Measurements from ENCODE around the gene GSE1.
"Not testable (repeated sequence)": the region's sequence is repeated elsewhere in the genome, so short reads cannot be mapped to it uniquely, and the experiment has no call there.

GSE1 gene

GRCh38 chr16:85589688-85590505, 23.2 kb upstream of the GSE1 start:
- DNase-seq, result no peak

GRCh38 chr16:85590506-85590832, 22.7 kb upstream of the GSE1 start:
- DNase-seq, result no peak

- no peak for DNase-seq
Measured at GRCh38 chr16:85591381-85591780, 21.7 kb upstream of the GSE1 start.

GRCh38 chr16:85592277-85592676, 20.8 kb upstream of the GSE1 start:
- DNase-seq, result not testable (repeated sequence)

DNA sequence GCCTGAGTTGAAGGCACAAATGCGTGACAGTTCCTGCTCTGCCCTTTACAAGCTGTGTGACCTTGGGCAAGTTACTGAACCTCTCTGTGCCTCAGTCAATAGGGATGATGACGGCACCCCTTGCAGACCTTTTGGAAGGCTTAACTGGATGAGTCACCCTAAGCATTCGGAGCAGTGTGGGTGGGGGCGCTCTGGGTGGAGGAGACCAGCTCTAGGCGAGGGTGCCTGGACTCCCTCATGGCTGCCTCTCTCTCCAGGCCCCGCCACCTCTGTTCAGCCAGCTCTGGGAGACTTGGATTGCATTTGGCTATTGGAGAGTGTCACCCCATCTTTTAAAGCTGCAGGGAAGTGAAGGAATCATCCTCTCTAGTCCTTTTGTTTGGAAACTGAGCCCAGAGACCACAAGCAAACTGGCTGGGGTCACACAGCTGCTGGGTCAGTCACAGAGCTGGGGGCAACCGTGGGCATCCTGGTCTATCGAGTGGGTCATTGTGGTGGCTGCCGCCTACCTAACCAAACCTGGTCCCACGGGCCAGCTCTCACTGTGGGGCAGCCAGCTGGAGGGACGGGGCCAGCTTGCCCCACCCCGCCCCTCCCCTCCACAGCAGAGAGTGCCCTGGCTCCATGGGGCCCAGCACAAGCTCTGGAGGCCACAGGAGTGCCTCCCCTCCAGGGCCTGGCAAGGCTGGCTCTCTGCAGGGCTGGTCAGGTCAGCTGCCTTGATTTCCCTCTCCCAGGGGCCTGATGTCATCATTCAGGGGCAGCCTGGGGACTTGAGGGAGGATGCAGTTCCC, 20.2 kb upstream of the GSE1 start:
- no peak for DNase-seq

DNA sequence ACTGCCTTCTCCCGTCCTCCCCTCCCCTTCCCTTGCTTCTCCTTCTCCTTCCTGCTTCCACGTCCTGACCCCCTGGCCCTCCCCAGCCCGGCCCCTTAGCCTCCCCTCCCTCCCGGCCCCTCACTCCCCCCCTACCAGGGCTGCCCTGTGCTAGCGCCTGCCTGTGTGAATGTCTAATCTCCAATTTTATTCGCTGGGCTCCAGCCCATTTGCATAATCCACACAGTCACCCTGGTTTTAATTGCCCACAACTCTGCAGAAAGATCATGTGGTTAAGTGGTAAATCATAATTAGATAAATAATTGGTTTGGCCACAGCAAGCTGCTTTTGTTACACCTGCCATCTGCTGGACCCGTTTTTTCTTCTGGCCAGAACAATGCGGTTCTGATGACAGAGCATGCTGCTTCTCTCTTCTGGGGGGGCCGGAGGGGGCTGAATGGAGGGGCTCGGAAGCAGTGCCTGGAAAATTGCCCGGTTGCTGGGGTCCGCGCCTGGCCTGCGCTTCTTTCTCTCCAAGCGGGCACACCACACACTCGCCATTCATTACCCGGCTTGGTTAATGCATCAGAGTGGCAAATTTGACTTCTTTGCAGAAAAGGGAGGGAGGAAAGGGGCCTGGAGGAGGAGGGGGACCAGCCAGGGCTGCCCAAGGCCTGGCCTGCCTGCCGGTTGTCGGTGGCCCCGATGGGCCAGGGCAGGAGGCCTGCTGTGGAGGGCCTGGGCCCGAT, 19.5 kb upstream of the GSE1 start:
- peak in 29 of 58 donors; percentile 17 to 68 (median 34) for DNase-seq

GRCh38 chr16:85594273-85594977, 18.7 kb upstream of the GSE1 start:
- DNase-seq, result peak in 2 of 58 donors; percentile 14 to 28

- no peak for DNase-seq
Measured at GRCh38 chr16:85594978-85595661, 18.0 kb upstream of the GSE1 start.

- DNase-seq, result no peak
Measured at GRCh38 chr16:85595812-85596502, 17.2 kb upstream of the GSE1 start.

DNA sequence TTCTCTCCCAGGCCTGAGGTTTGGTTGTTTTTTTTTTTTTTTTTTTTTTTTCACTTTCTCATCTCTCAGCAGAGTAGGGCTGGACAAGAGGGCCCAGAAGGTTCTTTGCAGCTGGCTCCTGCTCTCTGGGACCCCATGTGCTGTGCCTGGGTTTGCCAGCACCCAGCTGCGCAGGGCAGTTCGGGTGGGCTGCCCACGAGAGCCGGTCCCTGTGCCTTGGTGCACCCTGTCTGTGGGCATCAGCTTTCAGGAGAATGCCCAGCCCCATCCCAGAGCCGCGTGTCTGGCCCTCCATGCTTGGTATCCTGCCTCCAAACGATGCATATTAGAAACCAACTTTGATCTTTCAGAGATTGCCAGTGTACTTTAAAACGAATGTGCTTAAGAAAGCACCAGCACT, 15.0 kb upstream of the GSE1 start:
- DNase-seq, result no peak

GRCh38 chr16:85600078-85600477, 13.0 kb upstream of the GSE1 start:
- no peak for DNase-seq

DNA sequence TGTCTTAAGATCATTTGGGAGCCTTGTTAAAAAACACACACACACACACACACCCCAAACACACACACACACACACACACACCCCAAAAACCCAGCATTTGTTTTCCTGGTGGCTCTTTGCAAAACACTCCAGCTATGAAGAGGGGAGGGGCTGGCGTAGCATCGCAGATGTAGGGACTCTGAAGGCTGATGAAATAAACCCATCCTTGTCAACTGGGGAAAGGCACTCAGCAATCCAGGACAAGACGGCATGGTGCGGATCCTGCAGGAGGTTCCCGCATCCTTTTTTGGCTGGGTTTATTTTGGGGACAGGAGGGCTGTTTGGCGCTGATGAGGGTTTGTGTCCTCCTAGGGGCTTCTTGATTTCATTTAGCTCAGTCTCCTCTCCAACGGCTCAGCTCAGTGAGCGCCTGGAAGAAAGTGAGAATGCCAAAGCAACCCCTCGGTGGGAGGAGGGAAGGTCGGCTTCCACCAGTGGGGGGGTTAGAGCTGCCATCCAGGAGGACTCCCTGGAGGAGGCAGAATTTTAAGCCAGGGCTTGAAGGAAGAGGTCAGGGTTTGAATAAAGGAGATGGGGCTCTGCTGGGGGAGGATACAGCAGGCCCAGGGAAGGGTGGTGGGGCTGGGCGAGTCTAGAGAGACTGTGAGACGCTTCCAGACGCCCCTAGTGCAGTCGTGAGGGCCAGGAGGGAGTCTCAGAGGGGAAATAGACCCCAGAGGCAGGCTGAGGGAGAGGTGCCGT, 12.4 kb upstream of the GSE1 start:
- no peak for DNase-seq

DNA sequence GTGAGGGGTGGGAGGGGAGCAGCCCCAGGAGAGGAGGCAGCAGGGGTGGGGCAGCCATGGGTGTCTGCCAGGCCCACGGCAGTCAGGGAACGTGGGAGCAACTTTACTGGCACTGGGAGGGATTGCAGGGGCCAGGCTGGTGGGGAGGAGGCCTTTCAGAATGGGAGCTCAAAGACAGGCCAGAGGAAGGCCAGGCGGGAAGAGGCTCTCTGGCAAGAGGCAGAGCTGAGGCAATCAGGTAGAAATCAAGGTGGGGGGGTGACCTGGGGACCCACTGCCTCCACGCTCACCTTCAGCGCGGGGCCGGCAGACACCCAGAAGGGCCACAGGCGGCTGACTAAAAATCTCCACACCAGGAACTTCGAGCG, 11.9 kb upstream of the GSE1 start:
- DNase-seq, result no peak

DNA sequence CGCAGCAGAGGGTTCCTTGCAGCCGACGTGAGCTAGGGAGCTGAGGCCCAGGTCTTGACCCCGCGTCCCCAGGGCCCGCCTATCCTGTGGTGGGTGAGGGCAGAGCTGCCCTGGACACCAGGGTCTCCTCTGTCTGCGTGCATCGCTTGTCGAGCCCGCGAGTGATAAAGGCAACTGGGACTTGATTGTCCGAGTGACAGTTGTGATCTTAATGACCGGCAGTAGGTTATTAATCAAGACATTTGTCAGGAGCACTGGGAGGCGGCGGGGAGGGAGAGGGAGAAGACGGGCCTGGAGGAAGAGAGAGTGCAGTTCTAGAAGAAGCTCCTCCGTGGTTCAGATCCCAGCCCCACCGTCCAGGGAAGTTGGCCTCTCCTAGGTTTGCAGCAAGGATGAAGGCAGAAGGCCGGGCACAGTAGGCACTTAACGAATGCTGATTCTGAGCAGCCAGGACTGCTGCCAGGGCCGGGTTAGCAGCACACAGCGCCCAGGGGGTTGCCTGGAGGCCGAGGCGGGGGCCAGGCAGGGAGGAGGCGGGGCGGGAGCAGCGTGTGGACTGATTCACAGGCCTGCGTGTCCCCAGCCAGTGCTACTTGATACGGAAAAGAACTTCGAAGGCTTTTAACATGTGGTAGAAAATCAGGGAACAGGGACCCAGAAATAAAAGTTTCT, 11.3 kb upstream of the GSE1 start:
- peak in 17 of 58 donors; percentile 5 to 41 (median 24) for DNase-seq

- DNase-seq, result no peak
Measured at GRCh38 chr16:85602402-85603202, 10.5 kb upstream of the GSE1 start.

DNA sequence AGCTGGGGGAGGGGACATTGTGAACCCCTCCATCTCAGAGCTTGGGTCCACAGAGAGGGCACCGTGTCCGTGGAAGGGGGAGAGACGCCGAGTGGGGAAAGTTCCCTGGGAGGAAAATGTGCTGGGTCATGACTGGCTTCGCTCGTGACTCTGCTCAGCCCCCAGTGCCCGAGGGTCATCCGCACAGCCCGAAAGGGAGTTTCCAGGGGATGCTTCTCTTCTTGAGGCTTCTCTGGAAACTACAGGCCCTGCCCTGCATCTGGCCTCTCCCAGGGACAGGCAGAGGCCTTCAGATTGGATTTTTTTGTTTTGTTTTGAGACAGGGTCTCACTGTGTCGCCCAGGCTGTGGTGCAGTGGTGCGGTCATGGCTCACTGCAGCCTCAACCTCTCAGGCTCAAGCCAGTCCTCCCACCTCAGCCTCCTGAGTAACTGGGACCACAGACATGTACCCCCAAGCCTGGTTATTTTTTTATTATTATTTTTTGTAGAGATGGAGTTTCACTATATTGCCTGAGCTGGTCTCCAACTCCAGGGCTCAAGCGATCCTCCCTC, 9.8 kb upstream of the GSE1 start:
- DNase-seq, result no peak

GRCh38 chr16:85604145-85604705, 8.9 kb upstream of the GSE1 start:
- no peak for DNase-seq
